Measurements from ENCODE around the gene SLC35E1. TPM values are rescaled to one million over a fixed set of nuclear protein-coding genes. Genes with fewer than 3 reads are reported as not detected.
"Not testable (repeated sequence)": the region's sequence is repeated elsewhere in the genome, so short reads cannot be mapped to it uniquely, and the experiment has no call there.

SLC35E1 gene
- total RNA-seq, 4 donors from 2014 or later: 30.7 to 43.2 (median 39.2) TPM

DNA sequence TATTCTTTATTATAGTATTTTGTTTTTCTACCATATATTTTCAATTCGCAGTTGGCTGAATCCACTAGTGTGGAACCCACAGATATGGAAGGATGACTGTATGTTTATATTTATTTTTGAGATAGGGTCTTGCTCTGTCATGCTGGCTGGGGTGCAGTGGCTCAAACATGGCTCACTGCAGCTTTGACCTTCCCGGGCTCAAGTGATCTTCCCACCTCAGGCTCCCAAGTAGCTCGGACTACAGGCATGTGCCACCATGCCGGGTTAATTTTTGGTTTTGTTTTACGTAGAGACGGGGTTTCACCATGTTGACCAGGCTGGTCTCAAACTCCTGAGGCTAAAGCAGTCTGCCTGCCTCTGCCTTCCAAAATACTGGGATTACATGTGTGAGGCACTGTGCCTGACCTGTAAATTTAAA lies 9.6 kb downstream of the SLC35E1 start:
- H3K4me3 ChIP-seq (ENCODE audit: low read depth, poor library complexity, severe bottlenecking): no peak overlapping the region
- intact Hi-C loops (cut with DNase I; ENCODE audit: low total_unique reads): no loop called here
- TF ChIP-seq, protein P1, sequence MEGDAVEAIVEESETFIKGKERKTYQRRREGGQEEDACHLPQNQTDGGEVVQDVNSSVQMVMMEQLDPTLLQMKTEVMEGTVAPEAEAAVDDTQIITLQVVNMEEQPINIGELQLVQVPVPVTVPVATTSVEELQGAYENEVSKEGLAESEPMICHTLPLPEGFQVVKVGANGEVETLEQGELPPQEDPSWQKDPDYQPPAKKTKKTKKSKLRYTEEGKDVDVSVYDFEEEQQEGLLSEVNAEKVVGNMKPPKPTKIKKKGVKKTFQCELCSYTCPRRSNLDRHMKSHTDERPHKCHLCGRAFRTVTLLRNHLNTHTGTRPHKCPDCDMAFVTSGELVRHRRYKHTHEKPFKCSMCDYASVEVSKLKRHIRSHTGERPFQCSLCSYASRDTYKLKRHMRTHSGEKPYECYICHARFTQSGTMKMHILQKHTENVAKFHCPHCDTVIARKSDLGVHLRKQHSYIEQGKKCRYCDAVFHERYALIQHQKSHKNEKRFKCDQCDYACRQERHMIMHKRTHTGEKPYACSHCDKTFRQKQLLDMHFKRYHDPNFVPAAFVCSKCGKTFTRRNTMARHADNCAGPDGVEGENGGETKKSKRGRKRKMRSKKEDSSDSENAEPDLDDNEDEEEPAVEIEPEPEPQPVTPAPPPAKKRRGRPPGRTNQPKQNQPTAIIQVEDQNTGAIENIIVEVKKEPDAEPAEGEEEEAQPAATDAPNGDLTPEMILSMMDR (IDR thresholded peaks at IDR 0.05): no peak
- no peak for TF ChIP-seq POLR2A (IDR thresholded peaks at IDR 0.05)

DNA sequence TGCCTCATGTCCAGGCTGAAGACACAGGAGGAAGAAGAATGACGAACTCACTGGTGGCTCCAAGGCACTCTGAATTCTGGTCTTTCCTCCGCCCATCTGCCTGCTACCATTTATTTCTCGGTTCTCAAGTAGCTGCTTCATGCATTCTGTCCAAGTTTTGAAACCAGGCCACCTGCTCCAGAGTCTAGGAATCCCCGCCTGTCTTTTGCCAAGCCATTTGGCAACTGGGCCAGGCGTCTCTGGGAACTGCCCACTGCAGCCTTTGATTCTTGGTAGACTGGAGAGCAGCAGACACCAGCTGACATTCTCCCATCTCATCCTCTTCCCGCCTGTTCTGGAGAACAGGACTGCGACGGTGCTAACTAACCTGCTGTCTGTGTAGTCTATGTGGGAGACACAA lies 10.8 kb downstream of the SLC35E1 start:
- intact Hi-C loops (cut with DNase I; ENCODE audit: low total_unique reads): no loop called here
- H3K4me3 ChIP-seq (ENCODE audit: low read depth, poor library complexity, severe bottlenecking): no peak overlapping the region
- WGBS, 2 donors: 81 to 86% methylated on average over 8 of the region's 8 CpGs
- TF ChIP-seq, protein P1 (IDR thresholded peaks at IDR 0.05): no peak
- TF ChIP-seq POLR2A (IDR thresholded peaks at IDR 0.05): no peak
- no peak for DNase-seq (ENCODE audit: low spot score in 2 of 2)

More for the DNA sequence above, 9.6 kb downstream of the SLC35E1 start:
- DNase-seq (ENCODE audit: low spot score in 2 of 2): no peak
- WGBS, 2 donors: 93 to 96% methylated on average over 6 of the region's 6 CpGs

DNA sequence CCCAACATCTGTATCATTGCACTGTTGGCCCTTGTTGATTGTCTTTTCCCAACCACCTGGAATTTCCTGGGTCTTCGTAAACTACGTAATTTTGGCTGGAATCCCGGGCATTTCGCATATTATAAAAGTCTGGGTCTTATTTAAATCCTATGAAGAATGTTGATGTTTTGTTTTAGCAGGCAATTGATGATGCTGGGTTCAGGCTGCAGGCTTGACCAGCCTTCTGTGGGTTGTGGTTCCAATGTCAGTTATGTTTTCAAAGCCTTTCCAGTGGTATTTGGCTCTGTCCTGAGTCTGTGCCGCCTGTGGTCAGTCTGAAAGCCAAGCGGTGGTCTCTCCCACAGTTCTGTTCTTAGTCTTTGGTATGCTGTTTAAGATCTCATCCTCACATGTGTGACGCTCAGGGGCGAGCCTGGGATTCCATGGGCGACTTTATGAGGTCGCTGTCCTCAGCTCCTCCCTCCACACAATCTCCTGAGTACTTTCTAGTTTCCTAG lies 12.4 kb downstream of the SLC35E1 start:
- no peak for DNase-seq (ENCODE audit: low spot score in 2 of 2)
- no peak overlapping the region for H3K4me3 ChIP-seq (ENCODE audit: low read depth, poor library complexity, severe bottlenecking)
- TF ChIP-seq POLR2A (IDR thresholded peaks at IDR 0.05): no peak
- TF ChIP-seq, protein P1 (IDR thresholded peaks at IDR 0.05): no peak
- 87 to 91% methylated on average over 10 of the region's 10 CpGs for WGBS, 2 donors
- intact Hi-C loops (cut with DNase I; ENCODE audit: low total_unique reads): no loop called here

DNA sequence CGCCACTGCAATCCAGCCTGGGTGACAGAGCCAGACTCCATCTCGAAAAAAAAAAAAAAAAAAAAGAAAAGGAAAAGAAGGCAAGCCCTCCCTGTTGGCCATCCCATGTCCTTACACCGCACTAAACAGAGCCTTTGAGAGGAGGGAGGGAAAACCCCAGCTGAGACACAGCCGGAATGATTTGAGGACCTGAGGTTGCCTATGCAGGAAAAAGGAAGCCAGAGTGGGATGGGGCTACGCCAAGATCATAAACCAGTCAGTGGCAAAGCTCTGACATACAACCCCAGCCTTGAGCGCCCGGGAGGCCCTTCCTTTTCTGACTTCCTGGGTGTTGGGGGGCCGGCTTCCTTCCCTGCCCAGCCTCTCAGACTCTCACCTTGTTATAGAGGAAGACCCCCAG lies 17.4 kb downstream of the SLC35E1 start:
- DNase-seq (ENCODE audit: low spot score in 2 of 2): no peak
- H3K4me3 ChIP-seq (ENCODE audit: low read depth, poor library complexity, severe bottlenecking): no peak overlapping the region
- 82 to 93% methylated on average over 8 of the region's 8 CpGs for WGBS, 2 donors
- intact Hi-C loops (cut with DNase I; ENCODE audit: low total_unique reads): no loop called here
- TF ChIP-seq, protein P1 (IDR thresholded peaks at IDR 0.05): no peak
- TF ChIP-seq POLR2A (IDR thresholded peaks at IDR 0.05): no peak

DNA sequence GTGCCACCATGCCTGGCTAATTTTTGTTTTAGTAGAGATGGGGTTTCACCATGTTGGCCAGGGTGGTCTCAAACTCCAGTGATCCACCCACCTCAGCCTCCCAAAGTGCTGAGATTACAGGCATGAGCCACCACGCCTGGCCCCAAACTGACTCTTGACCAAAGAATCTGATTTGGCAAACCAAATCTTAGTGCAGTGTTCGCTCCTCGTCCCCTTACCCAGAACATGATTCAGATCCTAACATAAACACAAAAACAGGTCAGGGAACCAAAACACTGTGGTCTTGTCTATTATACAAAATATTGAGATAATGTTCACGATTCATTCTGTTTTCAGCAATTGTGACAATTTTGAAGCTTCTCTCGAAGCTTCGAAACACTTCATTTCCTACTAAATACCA lies 20.3 kb downstream of the SLC35E1 start:
- H3K4me3 ChIP-seq (ENCODE audit: low read depth, poor library complexity, severe bottlenecking); DNase-seq (ENCODE audit: low spot score in 2 of 2): not testable (repeated sequence)
- WGBS, 2 donors: 93 to 96% methylated on average over 6 of the region's 6 CpGs
- intact Hi-C loops (cut with DNase I; ENCODE audit: low total_unique reads): loop anchor here (2.0 kb wide), 1 partner anchor 69 kb away; no protein-coding TSS in a partner anchor

DNA sequence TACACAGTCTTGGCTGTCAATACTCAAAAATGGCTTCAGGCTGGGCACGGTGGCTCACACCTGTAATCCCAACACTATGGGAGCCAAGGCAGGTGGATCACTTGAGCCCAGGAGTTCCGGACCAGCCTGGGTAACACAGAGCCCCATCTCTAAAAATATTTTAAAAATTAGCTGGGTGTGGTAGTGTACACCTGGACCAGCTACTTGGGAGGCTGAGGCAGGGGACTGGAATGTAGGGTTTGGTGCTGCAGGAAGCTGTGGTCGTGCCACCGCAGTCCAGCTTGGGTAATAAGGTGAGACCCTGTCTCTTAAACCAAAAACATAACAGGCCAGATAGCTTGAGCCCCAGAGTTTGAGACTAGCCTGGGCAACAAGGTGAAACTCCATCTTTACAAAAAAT lies 23.3 kb downstream of the SLC35E1 start:
- WGBS, 2 donors: 89% methylated on average over 4 of the region's 4 CpGs
- no peak for TF ChIP-seq POLR2A (IDR thresholded peaks at IDR 0.05)
- TF ChIP-seq, protein P1 (IDR thresholded peaks at IDR 0.05): no peak
- DNase-seq (ENCODE audit: low spot score in 2 of 2): no peak
- intact Hi-C loops (cut with DNase I; ENCODE audit: low total_unique reads): no loop called here
- no peak overlapping the region for H3K4me3 ChIP-seq (ENCODE audit: low read depth, poor library complexity, severe bottlenecking)
